T-helper 17 cell (primary cell): ENCODE data around the gene HP1BP3. TPM values are rescaled to one million over a fixed set of nuclear protein-coding genes. Genes with fewer than 3 reads are reported as not detected.
A peak's percentile ranks its signal among the peaks of the same experiment; 100 is the strongest.

Source experiments
- ATAC-seq: fragments of 150-1000 bp; cut with Tn5 transposase; 2 replicates; pipeline ENCODE4 v1.10.0; 2021; ENCODE audit warnings: mild to moderate bottlenecking, moderate library complexity
- DNase-seq, 3 donors: peaks; one replicate each; pipeline versions ENCODE4 v3.0.0 to v3.0.0-alpha.2; 2020 to 2021
- H3K9me3 ChIP-seq: one replicate; pipeline ENCODE4 v1.7.0; 2013; ENCODE audit warnings: low read length, mild to moderate bottlenecking; ENCODE audit not compliant: control insufficient read depth, poor library complexity, severe bottlenecking
- H3K27ac Mint-ChIP-seq: one replicate; pipeline ENCODE4 v1.8.0; 2022; ENCODE audit warnings: mild to moderate bottlenecking, moderate library complexity, mixed read lengths
- H3K27me3 Mint-ChIP-seq: one replicate; pipeline ENCODE4 v1.8.0; 2022; ENCODE audit warnings: mixed read lengths
- H3K36me3 Mint-ChIP-seq: one replicate; pipeline ENCODE4 v1.8.0; 2022; ENCODE audit warnings: low read depth, mixed read lengths
- H3K4me1 Mint-ChIP-seq: one replicate; pipeline ENCODE4 v1.8.0; 2022; ENCODE audit warnings: mild to moderate bottlenecking, mixed read lengths
- H3K4me3 Mint-ChIP-seq: one replicate; pipeline ENCODE4 v1.8.0; 2022; ENCODE audit warnings: mild to moderate bottlenecking, moderate library complexity, mixed read lengths
- total RNA-seq, 4 donors: library from RNA in 2 of 4; stranded (reverse) in 2 of 4; gene quantifications; one replicate each; pipeline ENCODE4 v1.2.3 and lab custom pipeline; 2022 to 2026

The HP1BP3 gene
- total RNA-seq, 2 donors from 2014 or later, result 210 to 230 TPM

GRCh38 chr1:20729155-20729931, 57.8 kb downstream of the HP1BP3 start:
- Mint-ChIP-seq H3K27me3 (peaks cover 10% of the 10 kb centered on the region), H3K36me3 (peaks cover 4% of the 10 kb centered on the region), H3K27ac (no peak overlapping the region), H3K4me1 (peaks cover 20% of the 10 kb centered on the region), H3K4me3 (no peak overlapping the region)
- H3K9me3 ChIP-seq, result no peaks in the 10 kb centered on the region
- DNase-seq (no peak), ATAC-seq (no peak)

- Mint-ChIP-seq H3K4me1 (peaks cover 20% of the 10 kb centered on the region), H3K27me3 (peaks cover 10% of the 10 kb centered on the region), H3K36me3 (peaks cover 4% of the 10 kb centered on the region), H3K4me3 (no peak overlapping the region), H3K27ac (no peak overlapping the region)
- no peaks in the 10 kb centered on the region for H3K9me3 ChIP-seq
- ATAC-seq (no peak), DNase-seq (no peak)
Observed at GRCh38 chr1:20728371-20729154, 58.5 kb downstream of the HP1BP3 start.

GRCh38 chr1:20727746-20728316, 59.3 kb downstream of the HP1BP3 start:
- DNase-seq, result no peak
- Mint-ChIP-seq H3K36me3 (peaks cover 4% of the 10 kb centered on the region), H3K27ac (no peak overlapping the region), H3K4me3 (no peak overlapping the region), H3K27me3 (peaks cover 10% of the 10 kb centered on the region), H3K4me1 (peaks cover 14% of the 10 kb centered on the region)
- no peak for ATAC-seq
- H3K9me3 ChIP-seq, result no peaks in the 10 kb centered on the region

- H3K27me3 Mint-ChIP-seq, result peaks cover 10% of the 10 kb centered on the region
- DNase-seq (no peak), ATAC-seq (no peak)
- peaks cover 14% of the 10 kb centered on the region for H3K4me1 Mint-ChIP-seq
- no peak overlapping the region for H3K27ac Mint-ChIP-seq
- H3K36me3 Mint-ChIP-seq, result peaks cover 4% of the 10 kb centered on the region
- no peak overlapping the region for H3K4me3 Mint-ChIP-seq
- no peaks in the 10 kb centered on the region for H3K9me3 ChIP-seq
Observed at GRCh38 chr1:20726932-20727745, 60.0 kb downstream of the HP1BP3 start.

GRCh38 chr1:20726118-20726911, 60.8 kb downstream of the HP1BP3 start:
- peaks cover 4% of the 10 kb centered on the region for H3K36me3 Mint-ChIP-seq
- H3K4me1 Mint-ChIP-seq, result peaks cover 12% of the 10 kb centered on the region
- no peaks in the 10 kb centered on the region for H3K9me3 ChIP-seq
- no peak for DNase-seq
- no peak overlapping the region for H3K27ac Mint-ChIP-seq
- no peak for ATAC-seq
- peaks cover 10% of the 10 kb centered on the region for H3K27me3 Mint-ChIP-seq
- H3K4me3 Mint-ChIP-seq, result no peak overlapping the region

GRCh38 chr1:20725189-20726117, 61.7 kb downstream of the HP1BP3 start:
- H3K27me3 Mint-ChIP-seq, result peaks cover 10% of the 10 kb centered on the region
- H3K4me1 Mint-ChIP-seq, result peaks cover 11% of the 10 kb centered on the region
- no peak overlapping the region for H3K4me3 Mint-ChIP-seq
- ATAC-seq (no peak), DNase-seq (no peak)
- peaks cover 4% of the 10 kb centered on the region for H3K36me3 Mint-ChIP-seq
- H3K9me3 ChIP-seq, result no peaks in the 10 kb centered on the region
- no peak overlapping the region for H3K27ac Mint-ChIP-seq

- Mint-ChIP-seq H3K27ac (no peak overlapping the region), H3K4me3 (no peak overlapping the region), H3K27me3 (peaks cover 5% of the 10 kb centered on the region), H3K36me3 (peaks cover 4% of the 10 kb centered on the region), H3K4me1 (peaks cover 8% of the 10 kb centered on the region)
- no peak for DNase-seq
- H3K9me3 ChIP-seq, result no peaks in the 10 kb centered on the region
- ATAC-seq, result no peak
Observed at GRCh38 chr1:20724364-20725188, 62.5 kb downstream of the HP1BP3 start.

- DNase-seq (peak in 1 of 3 donors; percentile 6), ATAC-seq (no peak)
- Mint-ChIP-seq H3K27me3 (peaks cover 9% of the 10 kb centered on the region), H3K27ac (no peak overlapping the region), H3K4me3 (no peak overlapping the region), H3K36me3 (peaks cover 4% of the 10 kb centered on the region), H3K4me1 (peaks cover 9% of the 10 kb centered on the region)
- H3K9me3 ChIP-seq, result no peaks in the 10 kb centered on the region
Observed at GRCh38 chr1:20723537-20724363, 63.4 kb downstream of the HP1BP3 start.

- no peak overlapping the region for H3K27ac Mint-ChIP-seq
- H3K4me1 Mint-ChIP-seq, result peaks cover 8% of the 10 kb centered on the region
- no peak for ATAC-seq
- no peak for DNase-seq
- peaks cover 2% of the 10 kb centered on the region for H3K36me3 Mint-ChIP-seq
- H3K9me3 ChIP-seq, result no peaks in the 10 kb centered on the region
- no peak overlapping the region for H3K4me3 Mint-ChIP-seq
- peaks cover 6% of the 10 kb centered on the region for H3K27me3 Mint-ChIP-seq
Observed at GRCh38 chr1:20723159-20723536, 64.0 kb downstream of the HP1BP3 start.
